Femur (tissue), 1 donor: ENCODE results near the gene CSAG3.
"Not testable (repeated sequence)": the region's sequence is repeated elsewhere in the genome, so short reads cannot be mapped to it uniquely, and the experiment has no call there.

ENCODE experiments used
- DNase-seq: peaks from one replicate; pipeline ENCODE4 v3.0.0-alpha.2; 2017

The CSAG3 gene

DNA sequence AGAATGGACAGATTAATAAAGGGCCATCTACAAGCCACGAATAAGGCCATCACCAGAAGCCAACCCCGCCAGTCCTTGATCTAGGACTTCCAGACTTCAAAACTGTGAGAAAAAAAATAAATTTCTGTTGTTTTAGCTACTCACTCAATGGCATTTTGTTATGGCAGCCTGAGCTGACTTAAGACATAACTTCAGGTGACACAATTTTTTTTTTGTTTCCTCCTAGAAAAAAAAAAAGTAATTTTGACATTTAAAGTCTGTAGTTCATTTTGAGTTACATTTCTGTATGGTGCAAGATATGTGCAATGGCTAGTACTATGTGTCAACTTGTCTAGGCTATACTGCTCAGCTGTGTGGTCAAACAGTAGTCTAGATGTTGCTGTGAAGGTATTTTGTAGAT lies at the start of gene CSAG3:
Gene CSAG3, plus strand, starts transcription at position 301 of the 400 bp plus-strand sequence.
- not testable (repeated sequence) for DNase-seq

GRCh38 chrX:152713195-152713594 lies 45.8 kb upstream of the CSAG3 start:
- DNase-seq, result not testable (repeated sequence)

DNA sequence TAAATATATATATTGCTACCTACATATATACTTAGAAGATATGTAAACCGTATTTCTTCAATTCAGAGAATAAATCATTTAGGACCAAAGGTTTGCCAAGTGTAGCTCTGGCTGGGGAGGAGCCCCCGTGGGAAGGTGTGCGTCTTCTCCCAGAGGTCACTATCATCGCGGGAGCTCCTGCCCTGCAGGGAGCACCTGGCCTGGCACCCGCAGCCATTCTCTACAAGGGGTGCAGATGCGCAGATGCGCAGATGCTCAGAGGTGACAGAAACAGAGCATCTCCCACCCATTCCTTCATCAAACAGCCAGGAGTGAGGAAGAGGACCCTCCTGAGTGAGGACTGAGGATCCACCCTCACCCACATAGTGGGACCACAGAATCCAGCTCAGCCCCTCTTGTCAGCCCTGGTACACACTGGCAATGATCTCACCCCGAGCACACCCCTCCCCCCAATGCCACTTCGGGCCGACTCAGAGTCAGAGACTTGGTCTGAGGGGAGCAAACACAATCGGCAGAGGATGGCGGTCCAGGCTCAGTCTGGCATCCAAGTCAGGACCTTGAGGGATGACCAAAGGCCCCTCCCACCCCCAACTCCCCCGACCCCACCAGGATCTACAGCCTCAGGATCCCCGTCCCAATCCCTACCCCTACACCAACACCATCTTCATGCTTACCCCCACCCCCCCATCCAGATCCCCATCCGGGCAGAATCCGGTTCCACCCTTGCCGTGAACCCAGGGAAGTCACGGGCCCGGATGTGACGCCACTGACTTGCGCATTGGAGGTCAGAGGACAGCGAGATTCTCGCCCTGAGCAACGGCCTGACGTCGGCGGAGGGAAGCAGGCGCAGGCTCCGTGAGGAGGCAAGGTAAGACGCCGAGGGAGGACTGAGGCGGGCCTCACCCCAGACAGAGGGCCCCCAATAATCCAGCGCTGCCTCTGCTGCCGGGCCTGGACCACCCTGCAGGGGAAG lies 44.9 kb upstream of the CSAG3 start, which contains the start of gene MAGEA2B:
Gene MAGEA2B, plus strand, starts transcription at position 814 of the 973 bp plus-strand sequence. CDS start 2,479 bp downstream, outside the sequence.
- not testable (repeated sequence) for DNase-seq

DNA sequence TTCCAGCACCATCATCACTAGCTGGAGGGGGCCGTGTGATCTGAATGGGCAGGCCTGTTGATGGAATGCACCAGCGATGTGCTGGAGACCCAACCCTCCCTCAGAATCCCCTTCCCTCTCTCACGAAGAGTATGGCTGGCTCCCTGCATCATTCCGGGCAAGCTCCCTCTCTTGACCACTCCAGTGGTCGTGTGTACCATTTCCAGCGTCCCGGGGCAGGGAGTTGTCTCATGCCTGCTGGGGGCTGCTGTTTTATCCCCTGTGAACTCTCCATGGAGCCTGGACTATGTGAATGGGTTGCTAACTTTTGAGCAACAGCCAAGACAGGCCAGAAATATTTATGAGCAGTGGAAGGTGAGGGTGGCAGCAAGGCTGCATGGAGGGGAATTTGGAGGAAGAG lies 33.6 kb upstream of the CSAG3 start:
- no peak for DNase-seq

DNA sequence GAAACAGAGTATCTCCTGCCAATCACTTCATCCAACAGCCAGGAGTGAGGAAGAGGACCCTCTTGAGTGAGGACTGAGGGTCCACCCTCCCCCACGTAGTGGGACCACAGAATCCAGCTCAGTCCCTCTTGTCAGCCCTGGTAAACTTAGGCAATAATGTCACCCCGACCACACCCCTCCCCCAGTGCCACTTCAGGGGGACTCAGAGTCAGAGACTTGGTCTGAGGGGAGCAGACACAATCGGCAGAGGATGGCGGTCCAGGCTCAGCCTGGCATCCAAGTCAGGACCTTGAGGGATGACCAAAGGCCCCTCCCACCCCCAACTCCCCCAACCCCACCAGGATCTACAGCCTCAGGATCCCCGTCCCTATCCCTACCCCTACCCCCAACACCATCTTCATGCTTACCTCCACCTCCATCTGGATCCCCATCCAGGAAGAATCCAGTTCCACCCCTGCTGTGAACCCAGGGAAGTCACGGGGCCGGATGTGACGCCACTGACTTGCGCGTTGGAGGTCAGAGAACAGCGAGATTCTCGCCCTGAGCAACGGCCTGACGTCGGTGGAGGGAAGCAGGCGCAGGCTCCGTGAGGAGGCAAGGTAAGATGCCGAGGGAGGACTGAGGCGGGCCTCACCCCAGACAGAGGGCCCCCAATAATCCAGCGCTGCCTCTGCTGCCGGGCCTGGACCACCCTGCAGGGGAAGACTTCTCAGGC lies 25.6 kb upstream of the CSAG3 start, which contains the start of the genes CSAG1 and MAGEA12:
Gene CSAG1, minus strand, starts transcription at position 461 of the 715 bp plus-strand sequence. CDS start 1,261 bp downstream, outside the sequence.
Gene MAGEA12, plus strand, starts transcription at position 497 of the 715 bp plus-strand sequence. CDS start 2,405 bp downstream, outside the sequence.
- no peak for DNase-seq

DNA sequence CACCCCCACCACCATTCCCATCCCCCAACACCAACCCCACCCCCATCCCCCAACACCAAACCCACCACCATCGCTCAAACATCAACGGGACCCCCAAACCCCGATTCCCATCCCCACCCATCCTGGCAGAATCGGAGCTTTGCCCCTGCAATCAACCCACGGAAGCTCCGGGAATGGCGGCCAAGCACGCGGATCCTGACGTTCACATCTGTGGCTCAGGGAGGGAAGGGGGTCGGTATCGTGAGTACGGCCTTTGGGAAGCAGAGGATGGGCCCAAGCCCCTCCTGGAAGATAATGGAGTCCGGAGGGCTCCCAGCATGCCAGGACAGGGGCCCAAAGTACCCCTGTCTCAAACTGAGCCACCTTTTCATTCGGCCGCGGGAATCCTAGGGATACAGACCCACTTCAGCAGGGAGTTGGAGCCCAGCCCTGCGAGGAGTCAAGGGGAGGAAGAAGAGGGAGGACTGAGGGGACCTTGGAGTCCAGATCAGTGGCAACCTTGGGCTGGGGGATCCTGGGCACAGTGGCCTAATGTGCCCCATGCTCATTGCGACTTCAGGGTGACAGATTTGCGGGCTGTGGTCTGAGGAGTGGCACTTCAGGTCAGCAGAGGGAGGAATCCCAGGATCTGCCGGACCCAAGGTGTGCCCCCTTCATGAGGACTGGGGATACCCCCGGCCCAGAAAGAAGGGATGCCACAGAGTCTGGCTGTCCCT lies 24.7 kb upstream of the CSAG3 start:
- not testable (repeated sequence) for DNase-seq

- no peak for DNase-seq
Observed at GRCh38 chrX:152735101-152735500, 23.9 kb upstream of the CSAG3 start.

GRCh38 chrX:152735860-152736511 lies 23.0 kb upstream of the CSAG3 start:
- no peak for DNase-seq

GRCh38 chrX:152736528-152736927 lies 22.5 kb upstream of the CSAG3 start:
- not testable (repeated sequence) for DNase-seq

GRCh38 chrX:152738560-152738959 lies 20.5 kb upstream of the CSAG3 start:
- DNase-seq, result no peak

DNA sequence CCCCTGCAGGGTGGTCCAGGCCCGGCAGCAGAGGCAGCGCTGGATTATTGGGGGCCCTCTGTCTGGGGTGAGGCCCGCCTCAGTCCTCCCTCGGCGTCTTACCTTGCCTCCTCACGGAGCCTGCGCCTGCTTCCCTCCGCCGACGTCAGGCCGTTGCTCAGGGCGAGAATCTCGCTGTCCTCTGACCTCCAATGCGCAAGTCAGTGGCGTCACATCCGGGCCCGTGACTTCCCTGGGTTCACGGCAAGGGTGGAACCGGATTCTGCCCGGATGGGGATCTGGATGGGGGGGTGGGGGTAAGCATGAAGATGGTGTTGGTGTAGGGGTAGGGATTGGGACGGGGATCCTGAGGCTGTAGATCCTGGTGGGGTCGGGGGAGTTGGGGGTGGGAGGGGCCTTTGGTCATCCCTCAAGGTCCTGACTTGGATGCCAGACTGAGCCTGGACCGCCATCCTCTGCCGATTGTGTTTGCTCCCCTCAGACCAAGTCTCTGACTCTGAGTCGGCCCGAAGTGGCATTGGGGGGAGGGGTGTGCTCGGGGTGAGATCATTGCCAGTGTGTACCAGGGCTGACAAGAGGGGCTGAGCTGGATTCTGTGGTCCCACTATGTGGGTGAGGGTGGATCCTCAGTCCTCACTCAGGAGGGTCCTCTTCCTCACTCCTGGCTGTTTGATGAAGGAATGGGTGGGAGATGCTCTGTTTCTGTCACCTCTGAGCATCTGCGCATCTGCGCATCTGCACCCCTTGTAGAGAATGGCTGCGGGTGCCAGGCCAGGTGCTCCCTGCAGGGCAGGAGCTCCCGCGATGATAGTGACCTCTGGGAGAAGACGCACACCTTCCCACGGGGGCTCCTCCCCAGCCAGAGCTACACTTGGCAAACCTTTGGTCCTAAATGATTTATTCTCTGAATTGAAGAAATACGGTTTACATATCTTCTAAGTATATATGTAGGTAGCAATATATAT lies 5.0 kb upstream of the CSAG3 start, which contains the start of gene MAGEA2:
Gene MAGEA2, minus strand, starts transcription at position 157 of the 965 bp plus-strand sequence. CDS start 2,479 bp downstream, outside the sequence.
- DNase-seq, result not testable (repeated sequence)

- not testable (repeated sequence) for DNase-seq
Observed at GRCh38 chrX:152754871-152755270, 4.1 kb upstream of the CSAG3 start.

GRCh38 chrX:152759544-152759943 lies 526 bp downstream of the CSAG3 start:
- DNase-seq, result not testable (repeated sequence)

GRCh38 chrX:152761582-152761981 lies 2.6 kb downstream of the CSAG3 start:
- not testable (repeated sequence) for DNase-seq

DNA sequence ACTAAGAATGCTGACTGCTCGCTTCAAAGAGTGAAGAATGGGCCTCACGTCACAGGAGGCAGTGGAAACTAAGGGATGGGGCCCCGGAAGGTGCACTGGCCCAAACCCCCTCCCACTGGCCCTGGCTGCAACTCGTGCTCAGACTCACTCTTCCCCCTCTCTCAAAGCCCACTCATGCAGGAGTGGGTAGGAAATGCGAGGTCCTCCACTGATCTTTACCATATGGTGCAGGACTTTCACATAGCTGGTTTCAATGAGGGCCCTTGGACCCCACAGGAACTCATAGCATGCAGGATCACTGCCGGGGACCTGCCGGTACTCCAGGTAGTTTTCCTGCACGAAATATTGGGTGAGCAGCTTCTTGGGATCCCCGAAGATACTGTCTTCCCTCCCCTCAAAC lies 7.5 kb downstream of the CSAG3 start:
- not testable (repeated sequence) for DNase-seq

DNA sequence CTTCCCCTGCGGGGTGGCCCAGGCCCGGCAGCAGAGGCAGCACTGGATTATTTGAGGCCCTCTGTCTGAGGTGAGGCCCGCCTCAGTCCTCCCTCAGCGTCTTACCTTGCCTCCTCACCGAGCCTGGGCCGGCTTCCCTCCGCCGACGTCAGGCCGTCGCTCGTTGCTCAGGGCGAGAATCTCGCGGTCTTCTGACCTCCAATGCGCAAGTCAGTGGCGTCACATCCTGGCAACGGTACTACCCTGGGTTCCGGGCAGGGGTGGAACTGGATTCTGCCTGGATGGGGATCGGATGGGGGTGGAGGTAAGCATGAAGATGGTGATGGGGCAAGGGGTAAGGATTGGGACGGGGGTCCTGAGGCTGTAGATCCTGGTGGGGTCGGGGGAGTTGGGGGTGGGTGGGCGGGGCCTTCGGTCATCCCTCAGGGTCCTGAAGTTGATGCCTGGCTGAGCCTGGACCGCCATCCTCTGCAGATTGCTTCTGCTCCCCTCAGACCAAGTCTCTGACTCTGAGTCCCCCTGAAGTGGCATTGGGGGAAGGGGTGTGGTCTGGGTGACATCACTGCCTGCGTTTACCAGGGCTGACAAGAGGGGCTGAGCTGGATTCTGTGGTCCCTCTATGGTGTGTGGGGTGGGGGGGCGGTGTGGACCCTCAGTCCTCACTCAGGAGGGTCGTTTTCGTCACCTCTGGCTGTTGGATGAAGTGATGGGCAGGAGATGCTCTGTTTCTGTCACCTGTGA lies 10.7 kb downstream of the CSAG3 start, which contains the start of gene MAGEA6:
Gene MAGEA6, minus strand, starts transcription at position 141 of the 741 bp plus-strand sequence. CDS start 2,039 bp downstream, outside the sequence.
- not testable (repeated sequence) for DNase-seq

DNA sequence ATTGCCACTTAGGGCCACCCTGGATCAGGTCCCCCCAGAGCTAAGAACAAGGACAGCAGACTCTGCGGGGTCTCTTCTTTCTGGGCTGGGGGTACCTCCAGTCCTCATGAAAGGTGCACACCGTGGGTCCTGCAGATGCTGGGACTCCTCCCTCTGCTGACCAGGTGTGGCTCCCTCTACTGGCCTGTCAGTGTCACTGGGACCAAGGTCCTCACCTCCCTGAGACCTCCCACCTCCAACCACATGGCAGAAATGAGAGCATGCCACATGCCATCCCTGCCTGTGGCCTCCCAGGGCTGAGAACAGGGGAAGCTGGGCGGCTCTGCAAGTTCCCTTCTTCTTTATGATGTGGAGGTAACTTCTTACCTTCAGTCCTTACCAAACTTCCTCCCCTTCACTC lies 28.0 kb downstream of the CSAG3 start:
- DNase-seq, result not testable (repeated sequence)

GRCh38 chrX:152798945-152799344 lies 39.9 kb downstream of the CSAG3 start:
- DNase-seq, result no peak

DNA sequence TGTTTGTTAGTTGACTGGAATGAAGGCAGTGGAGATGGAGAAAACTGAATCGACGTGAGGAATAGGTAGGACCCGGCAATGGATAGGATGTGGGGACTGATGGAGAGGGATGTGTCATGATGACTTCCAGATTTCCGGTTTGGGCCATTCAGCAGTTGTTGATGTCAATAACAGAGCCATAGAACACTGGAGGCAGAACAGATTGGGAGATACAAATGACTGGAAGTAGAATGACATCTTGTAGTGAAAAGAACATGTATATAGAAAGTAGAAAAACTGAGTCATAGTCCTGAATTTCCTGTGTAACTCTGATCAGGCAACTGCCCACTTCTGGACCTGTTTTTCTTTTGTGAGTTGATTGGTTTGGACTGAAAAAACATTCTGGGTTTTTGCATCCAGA lies 47.0 kb downstream of the CSAG3 start:
- no peak for DNase-seq
